ENCODE results near the gene TMEM175. TPM values are rescaled to one million over a fixed set of nuclear protein-coding genes. Genes with fewer than 3 reads are reported as not detected.

TMEM175 gene
- total RNA-seq, 1 donor from 2014 or later, result 12.7 TPM

DNA sequence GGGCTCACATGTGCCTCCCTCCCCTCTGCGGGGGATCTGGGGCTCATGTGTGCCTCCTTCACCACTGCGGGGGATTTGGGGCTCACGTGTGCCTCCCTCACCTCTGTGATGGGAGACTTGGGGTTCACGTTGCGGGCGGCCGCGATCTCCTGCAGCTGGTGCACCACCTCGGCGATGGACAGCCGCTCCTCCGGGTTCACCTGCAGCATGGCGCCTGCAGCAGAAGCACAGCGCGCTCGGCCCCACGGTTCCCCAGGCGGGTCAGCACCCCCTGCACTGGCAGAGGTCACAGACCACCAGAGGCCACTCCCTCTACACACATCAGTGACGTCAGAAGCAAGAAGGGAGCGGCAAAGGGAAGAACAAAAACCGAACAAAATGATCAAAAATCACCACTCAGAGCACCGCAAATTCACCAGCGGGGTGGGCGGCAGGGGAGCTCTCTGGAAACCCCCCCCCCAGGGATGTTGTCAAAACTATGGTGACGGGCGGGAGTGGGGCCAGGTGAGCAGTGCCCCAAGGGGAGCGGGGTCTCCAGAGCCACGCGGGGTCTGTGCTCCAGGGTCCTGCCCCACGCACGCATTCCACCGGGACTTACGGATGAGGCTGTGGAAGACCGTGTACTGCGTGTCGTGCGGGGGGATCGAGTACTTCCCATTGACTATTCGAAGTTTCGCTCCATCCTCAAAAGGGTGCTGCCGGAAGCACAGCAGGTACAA is 38.8 kb upstream of the TMEM175 start:
- Mint-ChIP-seq H3K27me3 (no peaks in the 10 kb centered on the region), H3K27ac (no peak overlapping the region), H3K4me1 (no peaks in the 10 kb centered on the region)

GRCh38 chr4:893995-894705 is 38.1 kb upstream of the TMEM175 start:
- Mint-ChIP-seq H3K4me3 (no peak overlapping the region), H3K27ac (no peak overlapping the region), H3K4me1 (no peaks in the 10 kb centered on the region), H3K9me3 (no peaks in the 10 kb centered on the region), H3K36me3 (ENCODE audit: low read depth) (peaks cover 31% of the 10 kb centered on the region), H3K27me3 (no peaks in the 10 kb centered on the region)
- intact Hi-C loops (cut with micrococcal nuclease), result no loop called here
- DNase-seq, result no peak

More for the DNA sequence above, 38.8 kb upstream of the TMEM175 start:
- Mint-ChIP-seq H3K9me3 (no peaks in the 10 kb centered on the region), H3K36me3 (ENCODE audit: low read depth) (peaks cover 31% of the 10 kb centered on the region), H3K4me3 (no peak overlapping the region)
- intact Hi-C loops (cut with micrococcal nuclease), result no loop called here
- DNase-seq, result no peak

DNA sequence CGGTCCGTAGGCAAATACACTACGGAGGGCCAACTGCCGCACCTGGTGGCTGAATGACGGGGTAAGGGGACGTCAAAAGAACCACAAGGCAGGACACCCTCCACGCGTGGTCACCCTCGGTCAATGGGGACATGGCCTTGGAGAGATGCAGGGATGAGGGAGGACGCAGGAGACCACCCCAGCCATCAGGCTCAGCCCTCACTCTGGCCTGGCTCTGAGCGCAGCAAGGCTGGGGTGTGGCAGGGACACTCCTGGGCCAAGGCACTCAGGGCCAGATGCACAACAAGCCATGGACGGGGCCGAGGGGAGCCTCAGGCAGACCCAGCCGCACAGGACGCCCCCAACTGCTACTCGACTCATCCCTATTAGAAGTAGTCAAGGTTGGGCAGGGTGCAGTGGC is 36.7 kb upstream of the TMEM175 start:
- no peaks in the 10 kb centered on the region for H3K4me1 Mint-ChIP-seq
- no peaks in the 10 kb centered on the region for H3K9me3 Mint-ChIP-seq
- intact Hi-C loops (cut with micrococcal nuclease), result no loop called here
- H3K4me3 Mint-ChIP-seq, result no peak overlapping the region
- H3K36me3 Mint-ChIP-seq (ENCODE audit: low read depth), result peaks cover 35% of the 10 kb centered on the region
- H3K27me3 Mint-ChIP-seq, result no peaks in the 10 kb centered on the region
- no peak for DNase-seq
- no peak overlapping the region for H3K27ac Mint-ChIP-seq

- H3K36me3 Mint-ChIP-seq (ENCODE audit: low read depth), result peaks cover 32% of the 10 kb centered on the region
- H3K4me3 Mint-ChIP-seq, result no peak overlapping the region
Measured at GRCh38 chr4:896216-896615, 36.0 kb upstream of the TMEM175 start.

DNA sequence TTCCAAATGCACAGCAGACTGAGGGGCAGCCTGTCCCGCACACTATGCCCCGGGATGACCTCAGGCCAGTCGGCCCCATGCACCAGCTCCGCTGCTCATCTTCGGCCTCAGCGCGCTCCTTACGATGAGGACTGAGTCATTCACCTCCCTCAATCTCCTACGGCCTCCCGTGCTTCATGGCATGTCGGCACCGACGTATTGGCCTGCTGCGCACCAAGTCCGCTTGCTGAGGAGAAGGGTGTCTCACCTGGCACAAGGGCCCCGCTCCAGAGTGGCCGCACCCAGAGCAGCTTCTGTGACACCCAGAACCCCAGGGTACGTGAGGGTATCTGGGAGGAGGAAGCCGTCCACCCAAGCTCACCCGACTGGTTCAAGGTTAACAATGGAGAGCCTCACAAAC is 35.6 kb upstream of the TMEM175 start:
- no peaks in the 10 kb centered on the region for H3K27me3 Mint-ChIP-seq
- no peak overlapping the region for H3K27ac Mint-ChIP-seq
- no peaks in the 10 kb centered on the region for H3K9me3 Mint-ChIP-seq
- intact Hi-C loops (cut with micrococcal nuclease), result no loop called here
- no peak overlapping the region for H3K4me3 Mint-ChIP-seq
- H3K36me3 Mint-ChIP-seq (ENCODE audit: low read depth), result peaks cover 32% of the 10 kb centered on the region
- no peak for DNase-seq
- no peaks in the 10 kb centered on the region for H3K4me1 Mint-ChIP-seq

More at GRCh38 chr4:896216-896615, 36.0 kb upstream of the TMEM175 start:
- Mint-ChIP-seq H3K9me3 (no peaks in the 10 kb centered on the region), H3K27ac (no peak overlapping the region), H3K27me3 (no peaks in the 10 kb centered on the region), H3K4me1 (no peaks in the 10 kb centered on the region)
- intact Hi-C loops (cut with micrococcal nuclease), result no loop called here
- DNase-seq, result no peak

GRCh38 chr4:898123-898522 is 34.1 kb upstream of the TMEM175 start:
- H3K36me3 Mint-ChIP-seq (ENCODE audit: low read depth), result peaks cover 34% of the 10 kb centered on the region
- DNase-seq, result no peak
- no peak overlapping the region for H3K4me3 Mint-ChIP-seq
- no peak overlapping the region for H3K27ac Mint-ChIP-seq
- intact Hi-C loops (cut with micrococcal nuclease), result no loop called here
- no peaks in the 10 kb centered on the region for H3K27me3 Mint-ChIP-seq
- H3K4me1 Mint-ChIP-seq, result peaks cover 2% of the 10 kb centered on the region
- no peaks in the 10 kb centered on the region for H3K9me3 Mint-ChIP-seq

DNA sequence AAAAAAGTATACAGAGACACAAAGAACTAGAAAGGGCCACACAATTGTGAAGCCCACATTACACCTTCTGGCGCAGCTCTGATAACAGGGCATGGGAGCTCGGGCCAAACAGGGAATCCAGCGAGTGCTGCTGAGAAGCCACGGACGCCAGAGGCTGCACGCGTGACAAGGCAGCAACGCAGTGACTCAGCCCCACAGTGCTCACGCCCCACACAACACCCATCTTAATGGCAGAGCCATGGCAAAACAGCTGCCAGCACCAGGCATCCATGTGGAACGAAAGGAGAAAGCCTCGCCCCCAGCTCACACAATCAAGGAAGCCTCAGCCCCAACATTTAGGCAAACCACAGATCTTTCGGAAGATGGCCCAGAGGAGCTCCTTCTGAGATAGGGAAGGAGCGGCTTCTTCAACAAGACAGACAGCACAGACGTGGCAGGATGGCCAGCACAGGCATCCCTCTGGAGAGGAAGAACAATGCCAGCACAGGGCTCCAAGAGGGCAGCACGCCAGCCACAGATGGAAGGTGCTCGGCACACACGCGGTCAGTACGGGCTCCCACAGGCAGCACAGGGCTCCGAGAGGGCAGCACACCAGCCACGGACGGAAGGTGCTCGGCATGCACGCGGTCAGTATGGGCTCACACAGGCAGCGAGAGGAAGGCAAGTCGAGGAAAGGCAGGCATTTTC is 33.2 kb upstream of the TMEM175 start:
- peaks cover 2% of the 10 kb centered on the region for H3K4me1 Mint-ChIP-seq
- H3K27me3 Mint-ChIP-seq, result no peaks in the 10 kb centered on the region
- intact Hi-C loops (cut with micrococcal nuclease), result no loop called here
- H3K9me3 Mint-ChIP-seq, result no peaks in the 10 kb centered on the region
- H3K27ac Mint-ChIP-seq, result peak overlapping the region; percentile 48
- H3K36me3 Mint-ChIP-seq (ENCODE audit: low read depth), result peaks cover 32% of the 10 kb centered on the region
- no peak overlapping the region for H3K4me3 Mint-ChIP-seq
- DNase-seq, result no peak

DNA sequence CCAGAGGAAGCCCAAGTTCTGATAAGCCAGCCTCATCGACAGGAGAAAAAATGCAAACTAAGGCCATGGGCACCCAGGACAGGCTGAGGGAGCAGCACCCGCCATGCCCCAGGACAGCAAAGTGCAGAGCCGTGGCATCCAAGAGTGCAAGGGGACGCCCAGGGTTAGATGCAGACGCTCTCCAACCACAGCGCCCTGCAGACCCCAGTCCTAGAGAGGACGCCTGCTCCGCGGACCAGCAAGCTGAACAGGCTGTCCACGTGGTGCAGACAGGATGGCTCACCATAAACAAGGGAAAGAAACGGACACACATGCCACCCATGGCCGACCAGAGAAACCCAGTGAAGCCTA is 32.7 kb upstream of the TMEM175 start:
- Mint-ChIP-seq H3K4me1 (peaks cover 2% of the 10 kb centered on the region), H3K27ac (no peak overlapping the region), H3K36me3 (ENCODE audit: low read depth) (peaks cover 31% of the 10 kb centered on the region), H3K27me3 (no peaks in the 10 kb centered on the region), H3K4me3 (no peak overlapping the region), H3K9me3 (no peaks in the 10 kb centered on the region)
- DNase-seq, result no peak
- intact Hi-C loops (cut with micrococcal nuclease), result no loop called here

DNA sequence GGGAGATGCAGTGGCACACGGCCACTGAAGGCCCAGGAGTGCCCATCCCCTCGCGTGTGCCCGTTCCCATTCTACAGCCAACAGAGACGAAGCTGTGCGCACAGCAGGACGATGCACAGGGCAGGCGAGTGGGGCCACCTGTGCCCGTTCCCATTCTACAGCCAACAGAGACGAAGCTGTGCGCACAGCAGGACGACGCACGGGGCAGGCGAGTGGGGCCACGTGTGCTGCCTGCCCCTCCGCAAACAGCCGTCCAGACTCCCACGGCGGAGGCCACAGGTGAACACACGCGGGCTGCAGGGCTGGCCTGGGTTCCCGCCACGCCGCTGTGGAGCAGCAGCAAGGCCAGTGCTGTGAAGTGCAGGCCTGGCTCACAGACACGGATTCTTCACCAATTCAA is 32.2 kb upstream of the TMEM175 start:
- intact Hi-C loops (cut with micrococcal nuclease), result no loop called here
- H3K27me3 Mint-ChIP-seq, result no peaks in the 10 kb centered on the region
- no peak for DNase-seq
- H3K4me1 Mint-ChIP-seq, result peaks cover 2% of the 10 kb centered on the region
- H3K9me3 Mint-ChIP-seq, result no peaks in the 10 kb centered on the region
- no peak overlapping the region for H3K4me3 Mint-ChIP-seq
- peaks cover 33% of the 10 kb centered on the region for H3K36me3 Mint-ChIP-seq (ENCODE audit: low read depth)
- H3K27ac Mint-ChIP-seq, result no peak overlapping the region

DNA sequence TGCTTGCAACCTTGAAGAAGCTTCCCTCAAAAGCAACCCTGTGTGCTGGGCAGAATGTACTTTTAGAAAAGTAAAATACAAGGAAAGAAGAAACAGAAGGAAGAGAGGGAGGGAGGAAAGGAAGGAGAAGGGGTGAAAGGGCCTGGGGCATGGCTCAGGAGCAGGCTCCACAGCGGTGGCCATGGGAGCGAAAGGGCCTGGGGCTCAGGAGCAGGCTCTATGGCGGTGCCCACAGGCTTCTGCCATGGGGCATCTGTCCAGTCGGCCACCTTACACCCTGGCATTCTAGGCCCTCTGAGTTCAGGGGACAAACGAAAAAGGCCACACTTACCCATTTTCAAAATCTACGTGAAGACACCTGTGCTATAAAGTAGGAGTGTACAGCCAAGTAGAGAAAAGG is 31.5 kb upstream of the TMEM175 start:
- Mint-ChIP-seq H3K36me3 (ENCODE audit: low read depth) (peaks cover 39% of the 10 kb centered on the region), H3K4me3 (no peak overlapping the region), H3K27me3 (no peaks in the 10 kb centered on the region), H3K4me1 (peaks cover 2% of the 10 kb centered on the region), H3K27ac (no peak overlapping the region), H3K9me3 (no peaks in the 10 kb centered on the region)
- intact Hi-C loops (cut with micrococcal nuclease), result no loop called here
- DNase-seq, result no peak

GRCh38 chr4:901192-901910 is 30.9 kb upstream of the TMEM175 start:
- no peak for DNase-seq
- Mint-ChIP-seq H3K27me3 (no peaks in the 10 kb centered on the region), H3K27ac (no peak overlapping the region), H3K36me3 (ENCODE audit: low read depth) (peaks cover 41% of the 10 kb centered on the region), H3K4me1 (peaks cover 2% of the 10 kb centered on the region), H3K9me3 (no peaks in the 10 kb centered on the region), H3K4me3 (no peak overlapping the region)
- intact Hi-C loops (cut with micrococcal nuclease), result no loop called here

DNA sequence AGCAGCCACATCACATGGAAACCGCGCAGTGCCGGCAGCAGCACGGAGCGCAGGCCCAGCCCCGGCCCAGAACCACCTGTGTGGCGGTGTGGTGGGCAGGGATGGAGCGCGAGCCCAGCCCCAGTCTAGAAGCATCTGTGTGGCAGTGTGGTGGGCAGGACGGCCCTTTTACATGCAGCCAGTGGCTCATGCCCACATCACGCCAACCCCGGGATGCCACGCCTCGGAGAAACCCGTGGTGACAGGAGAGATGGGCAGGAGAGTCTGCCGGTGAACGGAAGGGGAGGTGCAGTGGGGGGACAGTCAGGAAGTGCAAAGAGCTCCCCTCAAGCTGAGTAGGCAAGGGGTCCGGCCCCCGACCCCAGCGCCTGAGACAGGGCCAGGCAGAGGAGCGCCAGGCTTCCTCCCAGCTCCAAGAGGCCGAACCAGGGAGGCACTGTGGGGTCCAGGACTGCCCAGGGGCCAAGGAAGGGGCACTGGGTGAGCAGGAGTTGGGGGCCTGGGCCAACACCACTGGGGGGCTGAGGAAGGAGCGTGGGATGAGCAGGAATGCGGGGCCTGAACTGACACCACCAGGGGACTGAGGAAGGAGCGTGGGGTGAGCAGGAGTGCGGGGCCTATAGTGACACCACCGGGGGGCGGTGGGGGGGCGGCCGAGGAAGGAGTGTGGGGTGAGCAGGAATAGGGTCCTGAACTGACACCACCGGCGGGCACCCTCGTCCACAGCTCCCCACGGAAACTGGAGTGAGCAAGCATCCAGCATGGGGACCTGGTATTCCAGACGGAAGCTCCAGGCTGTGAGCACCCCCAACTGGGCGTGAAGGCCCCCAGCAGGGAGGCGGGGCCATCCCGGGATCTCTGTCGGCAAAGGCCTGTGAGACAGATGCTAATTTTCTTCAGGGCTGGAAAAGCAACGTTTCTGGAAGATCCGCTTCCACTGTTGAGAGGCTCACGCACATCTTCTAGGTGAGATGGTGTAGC is 28.9 kb upstream of the TMEM175 start:
- Mint-ChIP-seq H3K4me1 (peaks cover 2% of the 10 kb centered on the region), H3K27ac (no peak overlapping the region), H3K27me3 (no peaks in the 10 kb centered on the region), H3K36me3 (ENCODE audit: low read depth) (peaks cover 44% of the 10 kb centered on the region), H3K9me3 (peaks cover 4% of the 10 kb centered on the region), H3K4me3 (no peak overlapping the region)
- DNase-seq, result no peak
- intact Hi-C loops (cut with micrococcal nuclease), result no loop called here
